ENCODE results near the gene JAKMIP1.

GRCh38 chr4:6087669-6088341 is 112.5 kb downstream of the JAKMIP1 start:
- TF ChIP-seq YY1 (IDR thresholded peaks at IDR 0.05; ENCODE audit: insufficient read depth, insufficient read length) (no peak), SUZ12 (IDR thresholded peaks at IDR 0.05; ENCODE audit: extremely low read depth, insufficient read depth, insufficient read length) (no peak), ZNF274 (IDR thresholded peaks at IDR 0.05; ENCODE audit: low read depth, low read length) (no peak)

Measured in NT2/D1 (cell line).